OCI-LY1 (cell line): Measurements from ENCODE around the gene CDK18.

Experiments
- EZH2 ChIP-seq: fragments of 200-600 bp; sonication (generic), shearing (Covaris generic); IDR thresholded peaks from 2 replicates; pipeline ENCODE4 v1.8.0; 2017; ENCODE audit warnings: borderline replicate concordance, mixed run types, mild to moderate bottlenecking, antibody characterized with exemption, low read length, moderate library complexity, mixed read lengths
- TF ChIP-seq, protein P1 (sequence below): fragments of 200-600 bp; sonication (generic), shearing (Covaris generic); IDR thresholded peaks from 2 replicates; pipeline ENCODE4 v1.5.1; 2017; ENCODE audit warnings: mild to moderate bottlenecking, antibody characterized with exemption, low read length, moderate library complexity, mixed read lengths

- TF ChIP-seq, protein P1, sequence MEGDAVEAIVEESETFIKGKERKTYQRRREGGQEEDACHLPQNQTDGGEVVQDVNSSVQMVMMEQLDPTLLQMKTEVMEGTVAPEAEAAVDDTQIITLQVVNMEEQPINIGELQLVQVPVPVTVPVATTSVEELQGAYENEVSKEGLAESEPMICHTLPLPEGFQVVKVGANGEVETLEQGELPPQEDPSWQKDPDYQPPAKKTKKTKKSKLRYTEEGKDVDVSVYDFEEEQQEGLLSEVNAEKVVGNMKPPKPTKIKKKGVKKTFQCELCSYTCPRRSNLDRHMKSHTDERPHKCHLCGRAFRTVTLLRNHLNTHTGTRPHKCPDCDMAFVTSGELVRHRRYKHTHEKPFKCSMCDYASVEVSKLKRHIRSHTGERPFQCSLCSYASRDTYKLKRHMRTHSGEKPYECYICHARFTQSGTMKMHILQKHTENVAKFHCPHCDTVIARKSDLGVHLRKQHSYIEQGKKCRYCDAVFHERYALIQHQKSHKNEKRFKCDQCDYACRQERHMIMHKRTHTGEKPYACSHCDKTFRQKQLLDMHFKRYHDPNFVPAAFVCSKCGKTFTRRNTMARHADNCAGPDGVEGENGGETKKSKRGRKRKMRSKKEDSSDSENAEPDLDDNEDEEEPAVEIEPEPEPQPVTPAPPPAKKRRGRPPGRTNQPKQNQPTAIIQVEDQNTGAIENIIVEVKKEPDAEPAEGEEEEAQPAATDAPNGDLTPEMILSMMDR: no peak
- TF ChIP-seq EZH2: no peak
These were observed 77.0 kb downstream of the CDK18 start for GRCh38 chr1:205581321-205581980.
